Measurements from ENCODE around the gene RPL21. TPM values are rescaled to one million over a fixed set of nuclear protein-coding genes. Genes with fewer than 3 reads are reported as not detected.

Gene RPL21
- total RNA-seq, result 1,000 to 10,000 TPM in 1 of 4 donors, 100 to 1,000 TPM in 3; 613 to 1,130 (median 904) TPM

DNA sequence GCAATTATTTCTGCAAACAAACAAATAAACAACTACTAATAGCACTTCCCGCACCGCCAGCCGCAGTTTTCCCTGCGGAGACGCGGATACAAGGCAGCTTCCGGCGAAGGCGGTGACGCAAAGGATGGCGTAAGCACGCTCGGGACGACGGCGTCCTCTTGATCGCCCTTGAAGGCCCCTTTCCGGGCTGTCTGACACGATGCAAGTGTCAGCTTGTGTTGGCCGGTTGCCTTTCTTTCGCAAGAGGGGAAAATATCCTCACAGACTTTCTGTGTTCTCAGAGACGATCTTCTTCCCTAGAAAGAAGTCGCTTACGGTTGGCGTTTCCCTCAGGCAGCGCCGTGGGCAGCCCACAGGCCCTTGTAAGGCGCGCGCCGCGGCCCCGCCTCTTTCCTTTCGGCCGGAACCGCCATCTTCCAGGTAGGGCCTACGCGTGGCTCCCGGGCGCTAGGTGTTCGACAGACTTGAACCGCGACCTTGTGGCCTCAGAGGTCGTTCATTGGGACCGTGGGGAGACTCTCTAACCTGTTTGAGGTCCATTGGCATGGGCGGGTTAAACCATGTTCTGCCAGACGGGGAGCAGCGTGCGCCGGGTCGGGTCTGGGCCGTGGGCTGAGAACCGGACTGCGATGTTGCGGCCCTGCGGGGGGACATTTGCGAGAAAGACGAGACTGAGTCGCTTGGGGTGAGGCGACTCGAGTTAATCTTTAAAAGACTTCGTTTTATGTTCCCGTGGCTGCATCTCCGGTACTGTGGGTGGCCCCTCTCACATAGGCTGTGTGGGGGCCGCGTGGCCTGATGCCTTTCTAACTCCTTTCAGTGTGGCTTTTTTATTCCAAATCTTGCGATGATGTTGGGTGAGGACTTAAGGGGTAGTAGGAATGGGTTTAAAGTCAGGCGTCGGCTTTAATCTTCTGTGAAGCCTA lies at the start of gene RPL21:
RPL21 (plus strand) TSS at position 393 of the 926 bp plus-strand sequence. CDS start 2,219 bp downstream, outside the sequence.
- TF ChIP-seq, protein P1, sequence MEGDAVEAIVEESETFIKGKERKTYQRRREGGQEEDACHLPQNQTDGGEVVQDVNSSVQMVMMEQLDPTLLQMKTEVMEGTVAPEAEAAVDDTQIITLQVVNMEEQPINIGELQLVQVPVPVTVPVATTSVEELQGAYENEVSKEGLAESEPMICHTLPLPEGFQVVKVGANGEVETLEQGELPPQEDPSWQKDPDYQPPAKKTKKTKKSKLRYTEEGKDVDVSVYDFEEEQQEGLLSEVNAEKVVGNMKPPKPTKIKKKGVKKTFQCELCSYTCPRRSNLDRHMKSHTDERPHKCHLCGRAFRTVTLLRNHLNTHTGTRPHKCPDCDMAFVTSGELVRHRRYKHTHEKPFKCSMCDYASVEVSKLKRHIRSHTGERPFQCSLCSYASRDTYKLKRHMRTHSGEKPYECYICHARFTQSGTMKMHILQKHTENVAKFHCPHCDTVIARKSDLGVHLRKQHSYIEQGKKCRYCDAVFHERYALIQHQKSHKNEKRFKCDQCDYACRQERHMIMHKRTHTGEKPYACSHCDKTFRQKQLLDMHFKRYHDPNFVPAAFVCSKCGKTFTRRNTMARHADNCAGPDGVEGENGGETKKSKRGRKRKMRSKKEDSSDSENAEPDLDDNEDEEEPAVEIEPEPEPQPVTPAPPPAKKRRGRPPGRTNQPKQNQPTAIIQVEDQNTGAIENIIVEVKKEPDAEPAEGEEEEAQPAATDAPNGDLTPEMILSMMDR (IDR thresholded peaks at IDR 0.05; ENCODE audit: low read depth), result no peak

DNA sequence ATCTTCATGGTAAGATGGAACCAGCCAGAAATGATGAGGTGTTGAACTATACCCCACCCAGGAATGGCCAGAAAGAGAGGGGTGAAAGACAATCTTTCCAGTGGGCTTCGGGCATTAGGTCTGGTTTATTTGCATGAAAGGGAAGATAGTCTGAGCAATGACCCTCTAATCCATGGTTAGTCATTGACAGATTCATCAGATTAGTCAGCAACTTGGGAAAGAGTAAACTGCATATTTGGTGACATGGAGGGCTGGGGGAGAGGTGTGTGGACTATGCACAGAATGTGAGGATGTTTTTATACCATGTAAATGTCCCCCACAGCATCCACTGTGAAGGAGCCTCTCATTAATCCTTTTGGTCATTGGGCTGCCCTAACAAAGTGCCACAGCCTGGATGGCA lies 49.7 kb upstream of the RPL21 start:
- TF ChIP-seq, protein P1 (IDR thresholded peaks at IDR 0.05; ENCODE audit: low read depth), result no peak

DNA sequence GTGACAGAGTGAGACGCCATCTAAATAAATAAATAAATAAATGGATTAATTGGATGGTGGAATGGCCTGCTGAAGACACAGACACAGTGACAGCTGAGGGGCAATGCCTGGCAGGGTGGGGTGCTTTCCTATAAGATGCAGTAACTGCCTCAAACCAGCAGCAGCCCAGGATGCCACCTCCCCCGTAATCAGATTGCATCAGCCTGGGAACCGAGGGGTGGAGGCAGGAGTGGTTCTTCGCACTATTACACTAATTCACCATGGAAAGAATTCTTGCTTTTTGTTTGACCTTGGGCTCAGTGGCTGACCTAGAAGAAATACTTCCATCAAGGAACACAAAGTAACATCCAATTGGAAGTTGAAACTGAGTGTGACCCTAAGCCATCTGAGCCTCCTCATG lies 48.2 kb upstream of the RPL21 start:
- TF ChIP-seq, protein P1 (IDR thresholded peaks at IDR 0.05; ENCODE audit: low read depth), result no peak

DNA sequence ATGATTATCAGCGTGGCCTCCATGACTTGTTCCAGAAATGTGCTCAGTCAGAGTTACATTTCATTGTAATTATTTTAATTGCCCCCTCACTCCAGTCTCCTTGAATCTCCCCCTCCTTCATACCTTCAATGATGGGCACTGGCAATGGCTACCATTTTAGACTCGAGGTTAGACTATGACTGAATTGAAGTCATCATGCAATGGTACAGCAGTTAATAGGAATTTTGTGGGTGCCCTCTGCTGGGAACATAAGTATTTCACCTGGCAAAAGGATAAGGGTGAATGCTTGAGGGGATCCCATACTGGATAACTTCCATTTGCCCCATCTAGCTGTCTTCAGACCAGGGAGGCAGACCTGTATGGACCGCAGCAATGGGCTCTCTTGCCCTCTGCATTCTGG lies 47.5 kb upstream of the RPL21 start:
- TF ChIP-seq, protein P1 (IDR thresholded peaks at IDR 0.05; ENCODE audit: low read depth), result no peak

DNA sequence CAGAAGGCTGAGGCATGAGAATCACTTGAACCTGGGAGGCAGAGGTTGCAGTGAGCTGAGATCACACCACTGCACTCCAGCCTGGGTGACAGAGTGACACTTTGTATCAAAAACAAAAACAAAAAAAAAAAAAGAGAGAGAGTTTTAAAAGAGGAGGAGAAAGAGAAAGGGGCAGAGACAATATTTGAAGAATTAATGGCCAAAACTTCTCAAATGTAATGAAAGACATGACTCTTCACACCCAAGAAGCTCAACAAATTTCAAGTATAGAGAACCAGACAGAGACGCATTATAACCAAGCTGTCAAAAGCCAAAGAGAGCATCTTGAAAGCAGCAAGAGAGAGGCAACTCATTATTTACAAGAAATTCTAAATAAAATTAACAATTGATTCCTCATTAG lies 42.8 kb upstream of the RPL21 start:
- TF ChIP-seq, protein P1 (IDR thresholded peaks at IDR 0.05; ENCODE audit: low read depth), result no peak

DNA sequence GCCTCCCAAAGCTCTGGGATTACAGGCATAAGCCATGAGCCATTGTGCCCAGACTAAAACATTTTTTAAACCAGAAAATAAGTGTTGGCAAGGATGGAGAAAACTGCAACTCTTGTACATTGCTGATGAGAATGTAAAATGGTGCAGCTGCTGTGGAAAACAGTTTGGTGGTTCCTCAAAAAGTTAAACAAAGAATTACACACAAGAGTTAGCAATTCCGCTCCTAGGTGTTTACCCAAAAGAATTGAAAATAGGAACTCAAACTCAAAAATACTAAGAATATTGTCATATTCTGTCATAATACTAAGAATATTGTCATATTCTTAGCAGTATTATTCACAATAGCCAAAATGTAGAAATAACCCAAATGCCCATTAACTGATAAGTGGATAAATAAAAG lies 40.1 kb upstream of the RPL21 start:
- TF ChIP-seq, protein P1 (IDR thresholded peaks at IDR 0.05; ENCODE audit: low read depth), result no peak

DNA sequence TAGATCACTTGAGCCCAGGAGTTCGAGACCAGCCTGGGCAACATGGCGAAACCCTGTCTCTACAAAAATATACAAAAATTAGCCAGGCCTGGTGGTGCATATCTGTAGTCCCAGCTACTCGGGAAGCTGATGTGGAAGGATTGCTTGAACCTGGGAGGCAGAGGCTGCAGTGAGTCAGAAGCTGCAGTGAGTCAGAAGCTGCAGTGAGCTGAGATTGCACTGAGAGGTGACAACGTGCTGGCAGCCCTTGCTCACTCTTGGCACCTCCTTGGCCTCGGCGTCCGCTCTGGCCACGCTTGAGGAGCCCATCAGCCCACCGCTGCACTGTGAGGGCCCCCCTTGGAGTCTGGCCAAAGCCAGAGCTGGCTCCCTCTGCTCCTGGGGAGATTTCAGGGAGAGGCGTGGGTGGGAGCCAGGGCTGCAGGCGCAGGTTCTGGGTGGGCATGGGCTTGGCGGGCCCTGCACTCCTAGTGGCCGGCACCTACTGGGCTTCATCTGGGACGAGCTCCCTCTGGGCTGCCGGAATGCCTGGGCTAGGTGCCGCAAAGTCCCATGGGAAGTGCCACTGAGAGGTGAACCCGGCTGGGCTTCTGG lies 39.5 kb upstream of the RPL21 start:
- TF ChIP-seq, protein P1 (IDR thresholded peaks at IDR 0.05; ENCODE audit: low read depth), result no peak

Data from subcutaneous adipose tissue (tissue), 4 donors.